ENCODE results near the gene ACTR5.

Gene ACTR5

GRCh38 chr20:38791291-38791690, 43.0 kb downstream of the ACTR5 start:
- H3K36me3 ChIP-seq (ENCODE audit: control insufficient read depth in 2 of 2, insufficient read depth in 1 of 2, low read length in 2 of 2): no peaks in the 10 kb centered on the region
- no peaks in the 10 kb centered on the region for H3K4me1 ChIP-seq (ENCODE audit: control insufficient read depth, insufficient read depth, low read length)
- TF ChIP-seq ZNF184 (tag by site-specific recombination; IDR thresholded peaks at IDR 0.05) (no peak), PRDM6 (tag by site-specific recombination; IDR thresholded peaks at IDR 0.05) (no peak), ZNF169 (tag by site-specific recombination; IDR thresholded peaks at IDR 0.05) (no peak), ZBTB1 (tag by site-specific recombination; IDR thresholded peaks at IDR 0.05) (no peak), YY1 (tag by site-specific recombination; IDR thresholded peaks at IDR 0.05) (no peak), ZNF121 (tag by site-specific recombination; IDR thresholded peaks at IDR 0.05) (no peak), ZBTB17 (tag by site-specific recombination; IDR thresholded peaks at IDR 0.05) (no peak), BCL11A (tag by site-specific recombination; IDR thresholded peaks at IDR 0.05; ENCODE audit: low read depth) (no peak), ZNF596 (tag by site-specific recombination; IDR thresholded peaks at IDR 0.05) (no peak), ZNF488 (tag by site-specific recombination; IDR thresholded peaks at IDR 0.05) (no peak), ZNF658 (tag by site-specific recombination; IDR thresholded peaks at IDR 0.05) (no peak), ZNF610 (tag by site-specific recombination; IDR thresholded peaks at IDR 0.05; ENCODE audit: borderline replicate concordance) (no peak), ZNF549 (tag by site-specific recombination; IDR thresholded peaks at IDR 0.05) (no peak), ZNF202 (tag by site-specific recombination; IDR thresholded peaks at IDR 0.05; ENCODE audit: borderline replicate concordance) (no peak)
- no peak overlapping the region for H3K27ac ChIP-seq (ENCODE audit: extremely low read depth, low read depth, low read length)
- ChIA-PET CTCF (interaction anchor here (0.6 to 3.7 kb wide), 13 partner anchors 8 to 188 kb away, joined by 3 to 23 read pairs (median 6); partner anchors contain the start of genes ACTR5 and PPP1R16B), POLR2A (no interaction called here)
- H3K9me3 ChIP-seq (ENCODE audit: control insufficient read depth, insufficient read depth, low read depth, low read length): no peaks in the 10 kb centered on the region
- H3K4me3 ChIP-seq (ENCODE audit: low read depth, low read length): no peak overlapping the region

GRCh38 chr20:38791940-38792339, 43.7 kb downstream of the ACTR5 start:
- ChIA-PET CTCF (interaction anchor here (0.6 to 3.7 kb wide), 2 partner anchors 143 to 923 kb away, joined by 3 to 23 read pairs; no protein-coding TSS in a partner anchor), POLR2A (no interaction called here)
- no peaks in the 10 kb centered on the region for H3K36me3 ChIP-seq (ENCODE audit: control insufficient read depth in 2 of 2, insufficient read depth in 1 of 2, low read length in 2 of 2)
- no peak overlapping the region for H3K27ac ChIP-seq (ENCODE audit: extremely low read depth, low read depth, low read length)
- H3K4me3 ChIP-seq (ENCODE audit: low read depth, low read length): no peak overlapping the region
- no peaks in the 10 kb centered on the region for H3K4me1 ChIP-seq (ENCODE audit: control insufficient read depth, insufficient read depth, low read length)
- H3K9me3 ChIP-seq (ENCODE audit: control insufficient read depth, insufficient read depth, low read depth, low read length): no peaks in the 10 kb centered on the region
- TF ChIP-seq ZBTB17 (tag by site-specific recombination; IDR thresholded peaks at IDR 0.05): no peak
- no peak for TF ChIP-seq ZNF776 (tag by site-specific recombination; IDR thresholded peaks at IDR 0.05; ENCODE audit: borderline replicate concordance)
- TF ChIP-seq MZF1 (tag by site-specific recombination; IDR thresholded peaks at IDR 0.05; ENCODE audit: borderline replicate concordance): no peak
- TF ChIP-seq ZNF677 (tag by site-specific recombination; IDR thresholded peaks at IDR 0.05): no peak
- TF ChIP-seq ZNF621 (tag by site-specific recombination; IDR thresholded peaks at IDR 0.05): no peak
- TF ChIP-seq ZNF223 (tag by site-specific recombination; IDR thresholded peaks at IDR 0.05): no peak
- TF ChIP-seq REST (tag by site-specific recombination; IDR thresholded peaks at IDR 0.05): no peak
- TF ChIP-seq ZNF768 (tag by site-specific recombination; IDR thresholded peaks at IDR 0.05): no peak
- no peak for TF ChIP-seq HOXA7 (CRISPR knock-in tag; IDR thresholded peaks at IDR 0.05; ENCODE audit: borderline replicate concordance)
- no peak for TF ChIP-seq YY2 (tag by site-specific recombination; IDR thresholded peaks at IDR 0.05)
- no peak for TF ChIP-seq FEZF1 (tag by site-specific recombination; IDR thresholded peaks at IDR 0.05)
- no peak for TF ChIP-seq ZNF548 (tag by site-specific recombination; IDR thresholded peaks at IDR 0.05)
- TF ChIP-seq ZNF10 (tag by site-specific recombination; IDR thresholded peaks at IDR 0.05): no peak
- no peak for TF ChIP-seq ZNF146 (tag by site-specific recombination; IDR thresholded peaks at IDR 0.05)
- TF ChIP-seq ZNF18 (tag by site-specific recombination; IDR thresholded peaks at IDR 0.05): no peak

Data from HEK293 (cell line).